Body of pancreas (tissue), 4 donors: Measurements from ENCODE around the gene ADCY5. TPM values are rescaled to one million over a fixed set of nuclear protein-coding genes. Genes with fewer than 3 reads are reported as not detected.

Experiments
- ATAC-seq: fragments of 150-250 bp; one replicate; pipeline ENCODE4 v1.9.1; 2016
- DNase-seq, 4 donors: peaks; one replicate each; pipeline ENCODE4 v3.0.0-alpha.2; 2019
- H3K27ac ChIP-seq, 4 donors: fragments of 200-600 bp; sonication (generic); 1 replicate in 3 of 4; 2 replicates in 1 of 4; pipeline versions ENCODE4 v1.5.1 to v1.6.1; 2016 to 2019; ENCODE audit warnings: mild to moderate bottlenecking in 1 of 4, mixed read lengths in 1 of 4, moderate library complexity in 1 of 4
- H3K27me3 ChIP-seq, 2 donors: fragments of 200-600 bp; sonication (generic); one replicate each; pipeline ENCODE4 v1.6.0; 2016; ENCODE audit warnings: mild to moderate bottlenecking in 1 of 2
- H3K36me3 ChIP-seq, 2 donors: fragments of 200-600 bp; sonication (generic); replicated peaks in 1 of 2; 2 replicates each; pipeline ENCODE4 v1.5.1; 2016; ENCODE audit warnings: low read depth in 2 of 2; ENCODE audit not compliant: insufficient read depth in 1 of 2
- H3K4me1 ChIP-seq: fragments of 200-600 bp; sonication (generic); one replicate; pipeline ENCODE4 v1.6.0; 2016
- H3K4me3 ChIP-seq, 2 donors: fragments of 200-600 bp; sonication (generic); 1 replicate in 1 of 2; 2 replicates in 1 of 2; pipeline ENCODE4 v1.5.1; 2016 to 2019
- H3K9me3 ChIP-seq, 3 donors: fragments of 200-600 bp; sonication (generic); 1 replicate in 2 of 3; 2 replicates in 1 of 3; pipeline ENCODE4 v1.5.1; 2016
- POLR2A ChIP-seq, 3 donors: fragments of 450-650 bp; IDR thresholded peaks; one replicate each; pipeline ENCODE4 v1.6.1; 2016; ENCODE audit warnings: antibody characterized with exemption in 3 of 3, mild to moderate bottlenecking in 2 of 3
- WGBS, 2 donors: methylation state at CpG; one replicate each; pipeline ENCODE4 v1.1.5; 2017; 5-methylcytosine and 5-hydroxymethylcytosine counted together
- intact Hi-C: fragments of 100-400 bp; cut with DNase I; formaldehyde crosslinking; loops from one replicate; pipeline ENCODE4 v1.15.1; 2023
- total RNA-seq, 2 donors: library from RNA; depleted of rRNA; stranded (reverse); fragments of >200 nt; gene quantifications; one replicate each; pipeline ENCODE4 v1.1.0, GENCODE V29; 2016
- TF ChIP-seq, protein P1 (sequence below), 7 experiments: fragments of 450-650 bp in 4 of 7; fragments of 200-600 bp in 3 of 7; sonication (generic) in 3 of 7; IDR thresholded peaks; one replicate each; pipeline ENCODE4 v1.5.1; 2016 to 2019; ENCODE audit warnings: antibody characterized with exemption in 7 of 7

Gene ADCY5
- total RNA-seq, 2 donors from 2014 or later: 10.6 to 18.8 TPM

GRCh38 chr3:123286308-123287023 lies 162.4 kb downstream of the ADCY5 start:
- Histone ChIP-seq H3K4me3 (no peak overlapping the region), H3K9me3 (no peaks in the 10 kb centered on the region), H3K4me1 (no peaks in the 10 kb centered on the region), H3K27ac (no peak overlapping the region), H3K36me3 (no peaks in the 10 kb centered on the region), H3K27me3 (no peaks in the 10 kb centered on the region)
- intact Hi-C loops: no loop called here
- peak; percentile 62 for ATAC-seq
- TF ChIP-seq, protein P1, sequence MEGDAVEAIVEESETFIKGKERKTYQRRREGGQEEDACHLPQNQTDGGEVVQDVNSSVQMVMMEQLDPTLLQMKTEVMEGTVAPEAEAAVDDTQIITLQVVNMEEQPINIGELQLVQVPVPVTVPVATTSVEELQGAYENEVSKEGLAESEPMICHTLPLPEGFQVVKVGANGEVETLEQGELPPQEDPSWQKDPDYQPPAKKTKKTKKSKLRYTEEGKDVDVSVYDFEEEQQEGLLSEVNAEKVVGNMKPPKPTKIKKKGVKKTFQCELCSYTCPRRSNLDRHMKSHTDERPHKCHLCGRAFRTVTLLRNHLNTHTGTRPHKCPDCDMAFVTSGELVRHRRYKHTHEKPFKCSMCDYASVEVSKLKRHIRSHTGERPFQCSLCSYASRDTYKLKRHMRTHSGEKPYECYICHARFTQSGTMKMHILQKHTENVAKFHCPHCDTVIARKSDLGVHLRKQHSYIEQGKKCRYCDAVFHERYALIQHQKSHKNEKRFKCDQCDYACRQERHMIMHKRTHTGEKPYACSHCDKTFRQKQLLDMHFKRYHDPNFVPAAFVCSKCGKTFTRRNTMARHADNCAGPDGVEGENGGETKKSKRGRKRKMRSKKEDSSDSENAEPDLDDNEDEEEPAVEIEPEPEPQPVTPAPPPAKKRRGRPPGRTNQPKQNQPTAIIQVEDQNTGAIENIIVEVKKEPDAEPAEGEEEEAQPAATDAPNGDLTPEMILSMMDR (IDR thresholded peaks at IDR 0.05): peak in 6 of 7 experiments; percentile 31 to 49 (median 44)
- no peak for TF ChIP-seq POLR2A (IDR thresholded peaks at IDR 0.05)
- peak; percentile 39 to 52 (median 42) for DNase-seq
- WGBS, 2 donors: 76 to 86% methylated on average over 10 to 14 of the region's 16 CpGs

- WGBS, 2 donors: 60 to 90% methylated on average over 2 to 4 of the region's 4 CpGs
- no peak for ATAC-seq
- intact Hi-C loops: no loop called here
Observed at GRCh38 chr3:123285931-123286307, 163.0 kb downstream of the ADCY5 start.

DNA sequence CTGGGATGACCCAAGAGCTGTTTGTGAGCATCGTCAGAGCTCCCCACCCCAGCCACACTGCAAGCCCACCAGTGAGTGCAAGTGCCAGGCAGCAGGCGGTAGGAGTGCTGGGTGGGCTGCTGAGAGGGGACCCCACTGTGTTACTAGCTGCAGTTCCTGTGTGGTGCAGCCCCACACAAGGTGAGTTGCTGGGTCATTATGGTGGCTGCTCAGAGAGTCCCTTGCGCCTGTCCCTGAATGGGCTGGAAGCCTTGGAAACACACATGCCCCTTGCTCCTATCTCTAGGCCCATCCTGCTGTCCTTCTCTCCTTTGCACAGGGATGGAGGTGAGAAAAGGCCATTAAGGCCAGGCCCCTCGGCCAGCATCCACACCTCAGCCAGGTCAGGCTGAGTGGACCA lies 163.4 kb downstream of the ADCY5 start:
- Histone ChIP-seq H3K36me3 (no peaks in the 10 kb centered on the region), H3K9me3 (no peaks in the 10 kb centered on the region)
- TF ChIP-seq, protein P1 (IDR thresholded peaks at IDR 0.05): no peak
- no peak for TF ChIP-seq POLR2A (IDR thresholded peaks at IDR 0.05)

More at GRCh38 chr3:123285931-123286307, 163.0 kb downstream of the ADCY5 start:
- Histone ChIP-seq H3K9me3 (no peaks in the 10 kb centered on the region), H3K27me3 (no peaks in the 10 kb centered on the region), H3K27ac (no peak overlapping the region), H3K4me3 (no peak overlapping the region), H3K36me3 (no peaks in the 10 kb centered on the region), H3K4me1 (no peaks in the 10 kb centered on the region)
- no peak for TF ChIP-seq POLR2A (IDR thresholded peaks at IDR 0.05)
- TF ChIP-seq, protein P1 (IDR thresholded peaks at IDR 0.05): no peak
- DNase-seq: no peak

GRCh38 chr3:123285066-123285465 lies 163.8 kb downstream of the ADCY5 start:
- no peaks in the 10 kb centered on the region for H3K27me3 ChIP-seq
- no peaks in the 10 kb centered on the region for H3K9me3 ChIP-seq
- H3K4me1 ChIP-seq: no peaks in the 10 kb centered on the region
- DNase-seq: no peak
- H3K36me3 ChIP-seq: no peaks in the 10 kb centered on the region
- H3K27ac ChIP-seq: no peak overlapping the region
- WGBS, 2 donors: 61 to 74% methylated on average over 8 to 9 of the region's 9 CpGs
- no peak overlapping the region for H3K4me3 ChIP-seq
- no peak for ATAC-seq
- TF ChIP-seq, protein P1 (IDR thresholded peaks at IDR 0.05): no peak
- no peak for TF ChIP-seq POLR2A (IDR thresholded peaks at IDR 0.05)
- intact Hi-C loops: no loop called here

More for the DNA sequence above, 163.4 kb downstream of the ADCY5 start:
- H3K4me1 ChIP-seq: no peaks in the 10 kb centered on the region
- ATAC-seq: no peak
- H3K27ac ChIP-seq: no peak overlapping the region
- 73 to 78% methylated on average over 4 of the region's 4 CpGs for WGBS, 2 donors
- no peaks in the 10 kb centered on the region for H3K27me3 ChIP-seq
- intact Hi-C loops: no loop called here
- no peak for DNase-seq
- H3K4me3 ChIP-seq: no peak overlapping the region
